Gastrocnemius medialis (tissue), 4 donors: ENCODE measurements around the gene TRIO.

Experiments used
- POLR2A ChIP-seq, 2 donors: fragments of 450-650 bp; IDR thresholded peaks; one replicate each; pipeline ENCODE4 v1.6.1; 2017; ENCODE audit warnings: antibody characterized with exemption in 2 of 2, mild to moderate bottlenecking in 2 of 2, moderate library complexity in 2 of 2
- TF ChIP-seq, protein P1 (sequence below), 5 experiments: fragments of 450-650 bp in 3 of 5; fragments of 200-600 bp in 2 of 5; sonication (generic) in 2 of 5; IDR thresholded peaks in 4 of 5; conservative IDR thresholded peaks in 1 of 5; 1 replicate in 4 of 5; 2 replicates in 1 of 5; pipeline ENCODE4 v1.5.1; 2016 to 2019; ENCODE audit warnings: antibody characterized with exemption in 5 of 5, mild to moderate bottlenecking in 3 of 5, moderate library complexity in 3 of 5

GRCh38 chr5:14240359-14240758 is 97.2 kb downstream of the TRIO start:
- TF ChIP-seq, protein P1, sequence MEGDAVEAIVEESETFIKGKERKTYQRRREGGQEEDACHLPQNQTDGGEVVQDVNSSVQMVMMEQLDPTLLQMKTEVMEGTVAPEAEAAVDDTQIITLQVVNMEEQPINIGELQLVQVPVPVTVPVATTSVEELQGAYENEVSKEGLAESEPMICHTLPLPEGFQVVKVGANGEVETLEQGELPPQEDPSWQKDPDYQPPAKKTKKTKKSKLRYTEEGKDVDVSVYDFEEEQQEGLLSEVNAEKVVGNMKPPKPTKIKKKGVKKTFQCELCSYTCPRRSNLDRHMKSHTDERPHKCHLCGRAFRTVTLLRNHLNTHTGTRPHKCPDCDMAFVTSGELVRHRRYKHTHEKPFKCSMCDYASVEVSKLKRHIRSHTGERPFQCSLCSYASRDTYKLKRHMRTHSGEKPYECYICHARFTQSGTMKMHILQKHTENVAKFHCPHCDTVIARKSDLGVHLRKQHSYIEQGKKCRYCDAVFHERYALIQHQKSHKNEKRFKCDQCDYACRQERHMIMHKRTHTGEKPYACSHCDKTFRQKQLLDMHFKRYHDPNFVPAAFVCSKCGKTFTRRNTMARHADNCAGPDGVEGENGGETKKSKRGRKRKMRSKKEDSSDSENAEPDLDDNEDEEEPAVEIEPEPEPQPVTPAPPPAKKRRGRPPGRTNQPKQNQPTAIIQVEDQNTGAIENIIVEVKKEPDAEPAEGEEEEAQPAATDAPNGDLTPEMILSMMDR (IDR thresholded peaks at IDR 0.05 in 4 of 5, conservative IDR thresholded peaks at IDR 0.05 in 1 of 5), result no peak
- no peak for TF ChIP-seq POLR2A (IDR thresholded peaks at IDR 0.05)
